Measurements from ENCODE around the gene CORIN. TPM values are rescaled to one million over a fixed set of nuclear protein-coding genes. Genes with fewer than 3 reads are reported as not detected.
A peak's percentile ranks its signal among the peaks of the same experiment; 100 is the strongest.
"Not testable (repeated sequence)": the region's sequence is repeated elsewhere in the genome, so short reads cannot be mapped to it uniquely, and the experiment has no call there.

CORIN gene
- total RNA-seq, 1 donor = under 0.01 TPM

GRCh38 chr4:47577779-47578553 lies 259.9 kb downstream of the CORIN start:
- no peak for DNase-seq (ENCODE audit: low read depth in 2 of 3, low spot score in 2 of 3)

- DNase-seq (ENCODE audit: low read depth in 2 of 3, low spot score in 2 of 3) = no peak
These were observed 264.9 kb downstream of the CORIN start for GRCh38 chr4:47572981-47573380.

- DNase-seq (ENCODE audit: low read depth in 2 of 3, low spot score in 2 of 3) = no peak
These were observed 267.1 kb downstream of the CORIN start for GRCh38 chr4:47570816-47571215.

GRCh38 chr4:47567511-47567910 lies 270.4 kb downstream of the CORIN start:
- DNase-seq (ENCODE audit: low read depth in 2 of 3, low spot score in 2 of 3) = no peak

- DNase-seq (ENCODE audit: low read depth in 2 of 3, low spot score in 2 of 3) = no peak
These were observed 270.9 kb downstream of the CORIN start for GRCh38 chr4:47566969-47567368.

GRCh38 chr4:47566566-47566965 lies 271.3 kb downstream of the CORIN start:
- DNase-seq (ENCODE audit: low read depth in 2 of 3, low spot score in 2 of 3) = no peak

GRCh38 chr4:47562297-47562696 lies 275.6 kb downstream of the CORIN start:
- DNase-seq (ENCODE audit: low read depth in 2 of 3, low spot score in 2 of 3) = peak in 1 of 3 donors; percentile 28

- no peak for DNase-seq (ENCODE audit: low read depth in 2 of 3, low spot score in 2 of 3)
These were observed 276.5 kb downstream of the CORIN start for GRCh38 chr4:47561331-47561730.

GRCh38 chr4:47560682-47561081 lies 277.2 kb downstream of the CORIN start:
- no peak for DNase-seq (ENCODE audit: low read depth in 2 of 3, low spot score in 2 of 3)

GRCh38 chr4:47557255-47557654 lies 280.6 kb downstream of the CORIN start:
- DNase-seq (ENCODE audit: low read depth in 2 of 3, low spot score in 2 of 3) = no peak

GRCh38 chr4:47555920-47556319 lies 281.9 kb downstream of the CORIN start:
- DNase-seq (ENCODE audit: low read depth in 2 of 3, low spot score in 2 of 3) = not testable (repeated sequence)

GRCh38 chr4:47553329-47554125 lies 284.3 kb downstream of the CORIN start:
- no peak for DNase-seq (ENCODE audit: low read depth in 2 of 3, low spot score in 2 of 3)

- DNase-seq (ENCODE audit: low read depth in 2 of 3, low spot score in 2 of 3) = no peak
These were observed 286.2 kb downstream of the CORIN start for GRCh38 chr4:47551682-47552081.

GRCh38 chr4:47550899-47551548 lies 286.8 kb downstream of the CORIN start:
- DNase-seq (ENCODE audit: low read depth in 2 of 3, low spot score in 2 of 3) = no peak

GRCh38 chr4:47550357-47550756 lies 287.5 kb downstream of the CORIN start:
- not testable (repeated sequence) for DNase-seq (ENCODE audit: low read depth in 2 of 3, low spot score in 2 of 3)

Small RNA genes within 50 kb of the gene (small RNA-seq; reads per million reads assigned to genes)
- not detected for gene MIR8053

Other genes starting within 250 kb of the CORIN start
- gene NFXL1, start 76.5 kb upstream of the CORIN start, total RNA-seq = 7.3 TPM
- not detected for gene CNGA1, start 178.6 kb upstream of the CORIN start, total RNA-seq
- under 0.01 TPM for gene NIPAL1, start 178.7 kb upstream of the CORIN start, total RNA-seq